ENCODE data around the gene HOXC5. TPM values are rescaled to one million over a fixed set of nuclear protein-coding genes. Genes with fewer than 3 reads are reported as not detected.
A peak's percentile ranks its signal among the peaks of the same experiment; 100 is the strongest.

The HOXC5 gene
- total RNA-seq, 5 donors from 2014 or later (not counting 1 experiment from before 2014, with no cell fraction given): not detected

- peak overlapping the region in 1 of 2 donors; percentile 25 for H3K4me3 ChIP-seq (ENCODE audit: control insufficient read depth in 1 of 2, extremely low read depth in 1 of 2, low read length in 1 of 2)
Measured at GRCh38 chr12:54009171-54010052, 23.4 kb upstream of the HOXC5 start.

GRCh38 chr12:54010053-54010971 is 22.5 kb upstream of the HOXC5 start:
- no CpG with 5 or more reads among the region's 10 CpGs for WGBS (ENCODE audit: insufficient coverage)
- POLR2A ChIA-PET: no interaction called here
- CTCF ChIA-PET: no interaction called here
- Histone ChIP-seq H3K9me3 (no peaks in the 10 kb centered on the region), H3K4me1 (ENCODE audit: control insufficient read depth in 1 of 2, extremely low read depth in 1 of 2, insufficient read depth in 2 of 2, low read length in 2 of 2) (peaks cover 0 to 49% of the 10 kb centered on the region in 2 experiments), H3K27me3 (replicated peaks in 1 of 2; ENCODE audit: control insufficient read depth in 2 of 2, extremely low read depth in 1 of 2, insufficient read depth in 2 of 2, low read length in 1 of 2) (peaks cover 23 to 93% of the 10 kb centered on the region in 2 experiments), H3K36me3 (ENCODE audit: control insufficient read depth in 2 of 2, extremely low read depth in 1 of 2, insufficient read depth in 1 of 2, low read length in 1 of 2) (no peaks in the 10 kb centered on the region), H3K4me3 (ENCODE audit: control insufficient read depth in 1 of 2, extremely low read depth in 1 of 2, low read length in 1 of 2) (no peak overlapping the region), H3K27ac (ENCODE audit: low read length) (no peak overlapping the region)
- Mint-ChIP-seq H3K27me3 (peaks cover 79 to 94% of the 10 kb centered on the region in 2 donors), H3K27ac (peak overlapping the region in 1 of 2 donors; percentile 43), H3K9me3 (no peaks in the 10 kb centered on the region), H3K4me1 (peaks cover 38 to 46% (median 45%) of the 10 kb centered on the region in 3 donors), H3K4me3 (peak overlapping the region in 2 of 3 donors; percentile 31 to 81), H3K36me3 (no peaks in the 10 kb centered on the region)
- DNase-seq (no peak), ATAC-seq (replicated peaks in 1 of 4) (no peak)

More at GRCh38 chr12:54009171-54010052, 23.4 kb upstream of the HOXC5 start:
- H3K4me3 Mint-ChIP-seq: peak overlapping the region; percentile 49 to 81 (median 62)
- Histone ChIP-seq H3K4me1 (ENCODE audit: control insufficient read depth in 1 of 2, extremely low read depth in 1 of 2, insufficient read depth in 2 of 2, low read length in 2 of 2) (peaks cover 0 to 40% of the 10 kb centered on the region in 2 experiments), H3K27ac (ENCODE audit: low read length) (no peak overlapping the region), H3K27me3 (replicated peaks in 1 of 2; ENCODE audit: control insufficient read depth in 2 of 2, extremely low read depth in 1 of 2, insufficient read depth in 2 of 2, low read length in 1 of 2) (peaks cover 19 to 93% of the 10 kb centered on the region in 2 experiments), H3K9me3 (no peaks in the 10 kb centered on the region), H3K36me3 (ENCODE audit: control insufficient read depth in 2 of 2, extremely low read depth in 1 of 2, insufficient read depth in 1 of 2, low read length in 1 of 2) (no peaks in the 10 kb centered on the region)
- H3K27me3 Mint-ChIP-seq: peaks cover 75 to 93% of the 10 kb centered on the region in 2 donors
- DNase-seq (peak in 6 of 35 experiments; percentile 22 to 52 (median 28)), ATAC-seq (replicated peaks in 1 of 4) (peak; percentile 46 to 49 (median 47))
- H3K36me3 Mint-ChIP-seq: no peaks in the 10 kb centered on the region
- CTCF ChIA-PET: interaction anchor here (0.6 to 4.4 kb wide), 17 partner anchors 10 to 246 kb away, joined by 3 to 41 read pairs (median 5); partner anchors contain the start of genes HOXC5 (in 1 of the 2), HOXC9 (in 1 of the 2) and SMUG1 (in 1 of the 2)
- H3K27ac Mint-ChIP-seq: peak overlapping the region in 1 of 2 donors; percentile 36
- no peaks in the 10 kb centered on the region for H3K9me3 Mint-ChIP-seq
- peaks cover 32 to 40% (median 39%) of the 10 kb centered on the region in 3 donors for H3K4me1 Mint-ChIP-seq
- 4% methylated on average over 22 of the region's 51 CpGs for WGBS (ENCODE audit: insufficient coverage)
- POLR2A ChIA-PET: interaction anchor here (0.7 kb wide), 2 partner anchors 62 to 454 kb away, joined by 6 to 8 read pairs; no protein-coding TSS in a partner anchor

GRCh38 chr12:54010972-54011664 is 21.7 kb upstream of the HOXC5 start:
- H3K4me3 ChIP-seq (ENCODE audit: control insufficient read depth in 1 of 2, extremely low read depth in 1 of 2, low read length in 1 of 2): no peak overlapping the region
- Mint-ChIP-seq H3K27me3 (peaks cover 75 to 94% of the 10 kb centered on the region in 2 donors), H3K9me3 (no peaks in the 10 kb centered on the region), H3K4me1 (peaks cover 34 to 43% (median 37%) of the 10 kb centered on the region in 3 donors), H3K4me3 (no peak overlapping the region), H3K27ac (peak overlapping the region in 1 of 2 donors; percentile 56), H3K36me3 (no peaks in the 10 kb centered on the region)
- ATAC-seq (replicated peaks in 1 of 4) (no peak), DNase-seq (no peak)
- CTCF ChIA-PET: interaction anchor here in 1 of 2 donors (0.5 kb wide), 1 partner anchor 14 kb away, joined by 3 read pairs; no protein-coding TSS in a partner anchor
- H3K27me3 ChIP-seq (replicated peaks in 1 of 2; ENCODE audit: control insufficient read depth in 2 of 2, extremely low read depth in 1 of 2, insufficient read depth in 2 of 2, low read length in 1 of 2): peaks cover 24 to 93% of the 10 kb centered on the region in 2 experiments
- no peaks in the 10 kb centered on the region for H3K36me3 ChIP-seq (ENCODE audit: control insufficient read depth in 2 of 2, extremely low read depth in 1 of 2, insufficient read depth in 1 of 2, low read length in 1 of 2)
- H3K9me3 ChIP-seq: no peaks in the 10 kb centered on the region
- H3K27ac ChIP-seq (ENCODE audit: low read length): no peak overlapping the region
- POLR2A ChIA-PET: interaction anchor here in 1 of 2 donors (0.6 kb wide), 1 partner anchor 19 kb away, joined by 7 read pairs; no protein-coding TSS in a partner anchor
- 7% methylated on average over 3 of the region's 17 CpGs for WGBS (ENCODE audit: insufficient coverage)
- peaks cover 0 to 42% of the 10 kb centered on the region in 2 experiments for H3K4me1 ChIP-seq (ENCODE audit: control insufficient read depth in 1 of 2, extremely low read depth in 1 of 2, insufficient read depth in 2 of 2, low read length in 2 of 2)

GRCh38 chr12:54011665-54012532 is 21.0 kb upstream of the HOXC5 start:
- H3K27ac Mint-ChIP-seq: peak overlapping the region in 1 of 2 donors; percentile 56
- Histone ChIP-seq H3K4me3 (ENCODE audit: control insufficient read depth in 1 of 2, extremely low read depth in 1 of 2, low read length in 1 of 2) (no peak overlapping the region), H3K4me1 (ENCODE audit: control insufficient read depth in 1 of 2, extremely low read depth in 1 of 2, insufficient read depth in 2 of 2, low read length in 2 of 2) (peaks cover 0 to 42% of the 10 kb centered on the region in 2 experiments), H3K9me3 (no peaks in the 10 kb centered on the region), H3K27ac (ENCODE audit: low read length) (no peak overlapping the region), H3K27me3 (replicated peaks in 1 of 2; ENCODE audit: control insufficient read depth in 2 of 2, extremely low read depth in 1 of 2, insufficient read depth in 2 of 2, low read length in 1 of 2) (peaks cover 24 to 93% of the 10 kb centered on the region in 2 experiments), H3K36me3 (ENCODE audit: control insufficient read depth in 2 of 2, extremely low read depth in 1 of 2, insufficient read depth in 1 of 2, low read length in 1 of 2) (no peaks in the 10 kb centered on the region)
- no CpG with 5 or more reads among the region's 14 CpGs for WGBS (ENCODE audit: insufficient coverage)
- H3K36me3 Mint-ChIP-seq: no peaks in the 10 kb centered on the region
- H3K4me1 Mint-ChIP-seq: peaks cover 30 to 39% (median 31%) of the 10 kb centered on the region in 3 donors
- no peaks in the 10 kb centered on the region for H3K9me3 Mint-ChIP-seq
- H3K27me3 Mint-ChIP-seq: peaks cover 67 to 92% of the 10 kb centered on the region in 2 donors
- ChIA-PET POLR2A (interaction anchor here (0.6 kb wide), 2 partner anchors 20 to 313 kb away, joined by 7 to 10 read pairs; partner anchors contain the start of gene COPZ1 (in 1 of the 2)), CTCF (interaction anchor here in 1 of 2 donors (0.7 kb wide), 1 partner anchor 167 kb away, joined by 3 read pairs; no protein-coding TSS in a partner anchor)
- DNase-seq (no peak), ATAC-seq (replicated peaks in 1 of 4) (no peak)
- H3K4me3 Mint-ChIP-seq: no peak overlapping the region

Data from T-cell (primary cell).